VCaP (cell line): ENCODE measurements around the gene TMEFF1.
"Not testable (repeated sequence)": the region's sequence is repeated elsewhere in the genome, so short reads cannot be mapped to it uniquely, and the experiment has no call there.

Experiments used
- H3K27ac ChIP-seq: fragments of 450-650 bp; 2 replicates; pipeline ENCODE4 v1.5.1; 2017
- CTCF ChIP-seq: fragments of 450-650 bp; conservative IDR thresholded peaks from 2 replicates; pipeline ENCODE4 v1.5.1; 2017; ENCODE audit warnings: mild to moderate bottlenecking, moderate library complexity

TMEFF1 gene

GRCh38 chr9:100499460-100499859 is 26.5 kb downstream of the TMEFF1 start:
- H3K27ac ChIP-seq, result no peak overlapping the region
- no peak for TF ChIP-seq CTCF

- no peak for TF ChIP-seq CTCF
- no peak overlapping the region for H3K27ac ChIP-seq
Measured at GRCh38 chr9:100499866-100500265, 26.9 kb downstream of the TMEFF1 start.

- H3K27ac ChIP-seq, result no peak overlapping the region
- TF ChIP-seq CTCF, result peak; percentile 74
Measured at GRCh38 chr9:100505564-100506159, 32.7 kb downstream of the TMEFF1 start.

- H3K27ac ChIP-seq, result not testable (repeated sequence)
Measured at GRCh38 chr9:100507350-100507749, 34.4 kb downstream of the TMEFF1 start.

GRCh38 chr9:100511205-100511604 is 38.3 kb downstream of the TMEFF1 start:
- no peak overlapping the region for H3K27ac ChIP-seq
- TF ChIP-seq CTCF, result no peak

GRCh38 chr9:100515578-100516494 is 42.9 kb downstream of the TMEFF1 start:
- no peak for TF ChIP-seq CTCF
- H3K27ac ChIP-seq, result no peak overlapping the region

GRCh38 chr9:100521282-100521681 is 48.3 kb downstream of the TMEFF1 start:
- no peak for TF ChIP-seq CTCF
- no peak overlapping the region for H3K27ac ChIP-seq

GRCh38 chr9:100525563-100525962 is 52.6 kb downstream of the TMEFF1 start:
- TF ChIP-seq CTCF, result no peak
- H3K27ac ChIP-seq, result no peak overlapping the region

- H3K27ac ChIP-seq, result not testable (repeated sequence)
Measured at GRCh38 chr9:100527180-100527794, 54.3 kb downstream of the TMEFF1 start.
